Measurements from ENCODE around the gene ZNF385A.

- TF ChIP-seq ATF3 (IDR thresholded peaks at IDR 0.05; ENCODE audit: insufficient read depth, low read depth, low read length) (no peak), CHD2 (IDR thresholded peaks at IDR 0.05; ENCODE audit: low read length) (no peak), CTCF (IDR thresholded peaks at IDR 0.05; ENCODE audit: control extremely low read depth in 1 of 3, insufficient read depth in 1 of 3, low read depth in 1 of 3, low read length in 3 of 3) (no peak), POLR2A (IDR thresholded peaks at IDR 0.05; ENCODE audit: control extremely low read depth in 1 of 2, low read depth in 2 of 2, low read length in 2 of 2) (no peak), POLR2AphosphoS5 (IDR thresholded peaks at IDR 0.05; ENCODE audit: low read depth, low read length) (no peak), SP1 (IDR thresholded peaks at IDR 0.05; ENCODE audit: low read depth, low read length) (no peak), JUND (IDR thresholded peaks at IDR 0.05; ENCODE audit: low read length) (no peak), TAF1 (IDR thresholded peaks at IDR 0.05; ENCODE audit: low read depth, low read length) (no peak), MAFK (IDR thresholded peaks at IDR 0.05; ENCODE audit: low read depth, low read length) (no peak), EZH2 (IDR thresholded peaks at IDR 0.05; ENCODE audit: low read depth, low read length, severe bottlenecking) (no peak)
Measured at GRCh38 chr12:54421879-54422250, 37.3 kb upstream of the ZNF385A start.
